GM19455 (cell line): ENCODE data around the gene BCL2L1.
A peak's percentile ranks its signal among the peaks of the same experiment; 100 is the strongest.
"Not testable (repeated sequence)": the region's sequence is repeated elsewhere in the genome, so short reads cannot be mapped to it uniquely, and the experiment has no call there.

Source experiments
- ATAC-seq: cut with Tn5 transposase; IDR thresholded peaks from one replicate; pipeline ENCODE4 v1.9.1; 2021; ENCODE audit not compliant: unreplicated experiment

The BCL2L1 gene

GRCh38 chr20:31661625-31662371 lies 60.9 kb downstream of the BCL2L1 start:
- peak; percentile 76 for ATAC-seq

- ATAC-seq, result no peak
Measured at GRCh38 chr20:31654534-31654933, 68.1 kb downstream of the BCL2L1 start.

- ATAC-seq, result no peak
Measured at GRCh38 chr20:31653561-31653960, 69.1 kb downstream of the BCL2L1 start.

GRCh38 chr20:31652917-31653396 lies 69.7 kb downstream of the BCL2L1 start:
- no peak for ATAC-seq

- ATAC-seq, result not testable (repeated sequence)
Measured at GRCh38 chr20:31648104-31648503, 74.6 kb downstream of the BCL2L1 start.

- ATAC-seq, result no peak
Measured at GRCh38 chr20:31644701-31645100, 78.0 kb downstream of the BCL2L1 start.

GRCh38 chr20:31643522-31643921 lies 79.1 kb downstream of the BCL2L1 start:
- no peak for ATAC-seq

- ATAC-seq, result no peak
Measured at GRCh38 chr20:31642837-31643236, 79.8 kb downstream of the BCL2L1 start.

GRCh38 chr20:31641391-31641790 lies 81.3 kb downstream of the BCL2L1 start:
- no peak for ATAC-seq

GRCh38 chr20:31640259-31640658 lies 82.4 kb downstream of the BCL2L1 start:
- ATAC-seq, result no peak

- no peak for ATAC-seq
Measured at GRCh38 chr20:31638816-31639215, 83.9 kb downstream of the BCL2L1 start.

- ATAC-seq, result no peak
Measured at GRCh38 chr20:31638317-31638716, 84.4 kb downstream of the BCL2L1 start.

GRCh38 chr20:31637660-31638059 lies 85.0 kb downstream of the BCL2L1 start, which contains the start of gene COX4I2:
Gene COX4I2, plus strand, starts transcription at chr20:31637912. Its CDS starts 1,106 bp downstream, at chr20:31639018.
- no peak for ATAC-seq

- ATAC-seq, result no peak
Measured at GRCh38 chr20:31633339-31633914, 89.2 kb downstream of the BCL2L1 start.

GRCh38 chr20:31632548-31633338 lies 89.9 kb downstream of the BCL2L1 start:
- ATAC-seq, result no peak

GRCh38 chr20:31630187-31630790 lies 92.4 kb downstream of the BCL2L1 start:
- no peak for ATAC-seq

- not testable (repeated sequence) for ATAC-seq
Measured at GRCh38 chr20:31628057-31628456, 94.6 kb downstream of the BCL2L1 start.

GRCh38 chr20:31626534-31626933 lies 96.1 kb downstream of the BCL2L1 start:
- not testable (repeated sequence) for ATAC-seq

GRCh38 chr20:31623123-31623505 lies 99.6 kb downstream of the BCL2L1 start:
- ATAC-seq, result not testable (repeated sequence)

GRCh38 chr20:31620246-31620645 lies 102.4 kb downstream of the BCL2L1 start:
- no peak for ATAC-seq

- ATAC-seq, result no peak
Measured at GRCh38 chr20:31617432-31618104, 105.1 kb downstream of the BCL2L1 start.
